Measurements from ENCODE around the gene TMUB1.

- TF ChIP-seq, protein P1, sequence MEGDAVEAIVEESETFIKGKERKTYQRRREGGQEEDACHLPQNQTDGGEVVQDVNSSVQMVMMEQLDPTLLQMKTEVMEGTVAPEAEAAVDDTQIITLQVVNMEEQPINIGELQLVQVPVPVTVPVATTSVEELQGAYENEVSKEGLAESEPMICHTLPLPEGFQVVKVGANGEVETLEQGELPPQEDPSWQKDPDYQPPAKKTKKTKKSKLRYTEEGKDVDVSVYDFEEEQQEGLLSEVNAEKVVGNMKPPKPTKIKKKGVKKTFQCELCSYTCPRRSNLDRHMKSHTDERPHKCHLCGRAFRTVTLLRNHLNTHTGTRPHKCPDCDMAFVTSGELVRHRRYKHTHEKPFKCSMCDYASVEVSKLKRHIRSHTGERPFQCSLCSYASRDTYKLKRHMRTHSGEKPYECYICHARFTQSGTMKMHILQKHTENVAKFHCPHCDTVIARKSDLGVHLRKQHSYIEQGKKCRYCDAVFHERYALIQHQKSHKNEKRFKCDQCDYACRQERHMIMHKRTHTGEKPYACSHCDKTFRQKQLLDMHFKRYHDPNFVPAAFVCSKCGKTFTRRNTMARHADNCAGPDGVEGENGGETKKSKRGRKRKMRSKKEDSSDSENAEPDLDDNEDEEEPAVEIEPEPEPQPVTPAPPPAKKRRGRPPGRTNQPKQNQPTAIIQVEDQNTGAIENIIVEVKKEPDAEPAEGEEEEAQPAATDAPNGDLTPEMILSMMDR (conservative IDR thresholded peaks at IDR 0.05 in 1 of 2, IDR thresholded peaks at IDR 0.05 in 1 of 2; ENCODE audit: extremely low read depth in 1 of 2, insufficient read depth in 1 of 2, low read depth in 1 of 2, low read length in 2 of 2): no peak
- TF ChIP-seq EZH2 (IDR thresholded peaks at IDR 0.05; ENCODE audit: borderline replicate concordance, low read length): no peak
Observed at GRCh38 chr7:151069841-151070573, 13.3 kb downstream of the TMUB1 start.

Measured in mammary epithelial cell (primary cell).